HG03064 (cell line): ENCODE data around the gene CLDN7.

Source experiments
- ATAC-seq: cut with Tn5 transposase; IDR thresholded peaks from one replicate; pipeline ENCODE4 v1.9.1; 2021; ENCODE audit warnings: low read depth; ENCODE audit not compliant: unreplicated experiment

CLDN7 gene, protein sequence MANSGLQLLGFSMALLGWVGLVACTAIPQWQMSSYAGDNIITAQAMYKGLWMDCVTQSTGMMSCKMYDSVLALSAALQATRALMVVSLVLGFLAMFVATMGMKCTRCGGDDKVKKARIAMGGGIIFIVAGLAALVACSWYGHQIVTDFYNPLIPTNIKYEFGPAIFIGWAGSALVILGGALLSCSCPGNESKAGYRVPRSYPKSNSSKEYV

DNA sequence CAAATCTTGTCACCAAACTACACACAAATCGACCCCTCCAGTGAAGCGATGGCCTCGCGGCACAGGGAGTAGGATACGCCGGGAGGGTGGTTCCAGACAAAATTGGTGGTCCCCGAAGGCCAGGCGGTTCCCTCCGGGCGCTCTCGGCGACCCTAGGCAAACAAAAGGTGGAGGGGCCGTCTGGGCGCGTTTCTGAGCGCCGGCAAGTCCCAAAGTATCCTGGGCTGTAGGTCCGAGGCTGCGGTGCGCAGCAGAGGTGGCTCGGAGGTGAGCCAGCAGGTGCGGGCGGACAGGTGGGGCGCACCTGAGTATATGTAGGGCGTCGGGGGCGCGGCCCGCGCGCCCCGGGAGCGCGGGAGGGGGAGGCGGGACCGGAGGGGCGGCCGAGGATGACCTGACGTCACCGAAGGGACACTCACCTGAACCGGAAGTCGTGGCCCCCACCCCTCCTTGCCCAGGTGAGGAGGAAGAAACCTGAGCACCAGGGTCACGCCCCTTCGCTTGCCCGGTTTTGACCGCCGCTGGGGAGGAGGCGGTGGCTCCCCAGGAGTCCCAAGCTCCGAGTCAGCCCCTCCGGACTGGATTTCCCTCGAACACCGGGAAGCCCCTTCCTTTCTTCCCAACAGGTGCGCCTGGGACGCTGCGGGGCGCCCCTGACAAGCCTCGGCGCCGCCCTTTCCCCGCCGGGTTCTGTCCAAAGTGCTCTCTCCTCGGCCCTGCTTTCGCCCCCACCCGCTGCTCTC is at the start of gene CLDN7:
Gene CLDN7 (minus strand): TSS at position 287 of the 743 bp plus-strand sequence. CDS start 435 bp downstream, outside the sequence.
- ATAC-seq, result no peak

DNA sequence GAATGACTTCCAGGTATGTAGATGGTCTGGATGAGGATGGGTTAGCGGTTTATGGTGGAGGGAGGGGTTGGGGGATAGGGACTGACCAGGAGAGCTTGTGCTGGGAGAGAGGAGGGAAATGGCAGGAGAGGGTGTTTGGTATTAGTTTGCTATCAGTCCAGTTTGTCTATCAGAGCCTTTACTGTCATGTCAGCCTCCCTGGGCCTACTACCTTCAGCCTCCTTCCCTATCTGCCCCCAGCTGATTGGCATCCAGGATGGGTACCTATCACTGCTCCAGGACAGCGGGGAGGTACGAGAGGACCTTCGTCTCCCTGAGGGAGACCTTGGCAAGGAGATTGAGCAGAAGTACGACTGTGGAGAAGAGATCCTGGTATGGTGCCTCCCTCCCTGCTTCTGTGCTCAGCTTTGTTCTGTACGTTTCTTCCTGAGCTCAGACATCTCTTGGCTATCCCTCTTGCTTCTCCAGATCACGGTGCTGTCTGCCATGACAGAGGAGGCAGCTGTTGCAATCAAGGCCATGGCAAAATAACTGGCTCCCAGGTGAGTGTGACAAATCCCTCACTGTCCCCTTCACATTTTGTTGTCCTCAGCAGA is 48.9 kb upstream of the CLDN7 start:
- ATAC-seq, result no peak

DNA sequence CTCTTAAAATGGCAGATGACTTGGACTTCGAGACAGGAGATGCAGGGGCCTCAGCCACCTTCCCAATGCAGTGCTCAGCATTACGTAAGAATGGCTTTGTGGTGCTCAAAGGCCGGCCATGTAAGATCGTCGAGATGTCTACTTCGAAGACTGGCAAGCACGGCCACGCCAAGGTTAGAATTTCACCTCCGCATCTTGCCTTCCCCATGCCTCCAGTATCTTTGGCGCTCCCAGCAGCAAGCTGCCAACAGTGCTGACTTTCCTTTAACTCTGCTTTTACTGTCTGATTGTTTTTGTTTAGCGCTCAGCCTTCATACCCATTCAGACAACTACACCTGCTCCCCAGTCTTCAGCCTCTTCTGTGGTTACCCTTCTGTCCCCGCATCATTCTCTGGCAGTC is 47.4 kb upstream of the CLDN7 start:
- ATAC-seq, result no peak

DNA sequence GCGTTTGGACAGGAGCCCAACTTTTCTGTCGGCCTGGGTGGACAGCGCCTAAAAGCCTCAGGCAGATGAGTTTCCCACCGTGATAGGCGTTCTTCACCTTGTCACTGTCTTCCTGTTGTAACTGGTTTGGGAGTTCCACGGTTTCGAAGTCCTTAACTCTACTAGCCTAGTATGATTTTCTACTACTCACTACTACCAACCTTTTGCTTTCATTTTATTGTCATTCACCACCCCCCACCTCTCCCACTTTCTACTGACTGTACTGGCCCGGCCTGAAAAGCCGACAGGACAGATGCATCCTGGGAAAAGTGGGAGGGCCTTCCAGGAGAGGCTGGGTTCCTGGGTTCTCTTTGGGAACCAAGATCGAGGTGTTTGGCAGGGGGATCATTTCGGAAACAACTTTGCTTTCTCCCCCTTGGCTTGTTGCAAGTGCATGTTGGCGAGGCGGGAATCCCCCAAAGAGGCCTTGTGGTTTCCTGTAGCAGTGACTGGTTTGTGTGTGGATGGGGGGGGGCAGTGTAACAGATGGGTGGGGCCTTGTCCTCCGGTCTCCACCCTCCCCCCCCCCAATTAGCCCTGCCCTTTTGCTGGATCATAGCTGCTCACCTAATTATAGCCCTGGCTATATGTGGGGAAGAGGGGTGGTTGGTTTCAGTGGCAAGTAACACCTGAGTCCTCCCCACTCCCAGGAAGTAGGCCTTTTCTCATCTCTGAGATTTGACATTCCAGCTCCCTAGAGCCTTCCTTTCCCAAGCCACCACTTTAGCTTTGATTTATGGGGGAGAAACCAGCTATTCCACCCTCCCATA is 46.6 kb upstream of the CLDN7 start:
- no peak for ATAC-seq

DNA sequence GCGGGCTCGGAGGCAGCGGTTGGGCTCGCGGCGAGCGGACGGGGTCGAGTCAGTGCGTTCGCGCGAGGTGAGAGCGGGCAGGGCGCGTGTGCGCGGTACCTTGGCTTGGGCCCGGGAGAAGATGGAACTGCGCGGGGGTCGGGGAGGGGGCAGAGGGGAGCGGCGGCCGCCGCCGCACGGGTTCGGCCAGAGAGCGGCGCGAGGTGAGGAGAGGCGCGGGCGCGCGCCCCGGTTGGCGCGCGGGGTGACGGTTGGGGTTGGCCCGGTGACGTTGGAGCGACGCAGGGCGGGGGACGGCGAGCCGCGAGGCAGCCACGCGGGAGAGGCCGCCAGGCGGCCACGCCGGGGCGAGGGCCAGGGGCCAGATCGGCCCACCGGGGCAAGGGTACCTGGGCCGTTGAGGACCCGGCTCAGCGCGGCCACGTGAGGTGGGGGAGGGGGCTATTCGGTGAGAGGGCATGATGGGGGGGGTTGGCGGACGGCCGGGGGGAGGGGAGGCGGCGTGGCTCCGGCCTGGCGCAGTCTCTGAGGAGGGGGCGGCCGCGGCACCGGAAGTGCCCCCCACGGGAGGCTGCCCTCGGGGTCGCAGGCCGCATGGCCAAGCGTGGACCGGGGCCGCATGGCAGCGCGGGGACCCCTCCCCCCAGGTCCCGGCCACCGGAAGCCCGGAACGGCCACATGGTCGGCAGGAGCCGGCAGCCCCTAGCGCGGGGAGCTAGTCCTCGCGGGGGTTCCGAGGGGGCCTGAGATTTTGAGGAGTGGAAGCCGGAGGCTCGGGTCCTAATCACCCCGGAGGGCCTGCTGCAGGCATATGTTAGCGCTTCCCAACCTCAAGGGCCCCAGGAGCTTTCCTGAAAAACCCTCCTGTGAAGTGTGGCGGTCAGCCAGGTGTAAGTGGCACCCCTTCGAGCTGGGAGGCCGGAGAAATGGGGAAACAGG is 45.7 kb upstream of the CLDN7 start:
- ATAC-seq, result no peak

DNA sequence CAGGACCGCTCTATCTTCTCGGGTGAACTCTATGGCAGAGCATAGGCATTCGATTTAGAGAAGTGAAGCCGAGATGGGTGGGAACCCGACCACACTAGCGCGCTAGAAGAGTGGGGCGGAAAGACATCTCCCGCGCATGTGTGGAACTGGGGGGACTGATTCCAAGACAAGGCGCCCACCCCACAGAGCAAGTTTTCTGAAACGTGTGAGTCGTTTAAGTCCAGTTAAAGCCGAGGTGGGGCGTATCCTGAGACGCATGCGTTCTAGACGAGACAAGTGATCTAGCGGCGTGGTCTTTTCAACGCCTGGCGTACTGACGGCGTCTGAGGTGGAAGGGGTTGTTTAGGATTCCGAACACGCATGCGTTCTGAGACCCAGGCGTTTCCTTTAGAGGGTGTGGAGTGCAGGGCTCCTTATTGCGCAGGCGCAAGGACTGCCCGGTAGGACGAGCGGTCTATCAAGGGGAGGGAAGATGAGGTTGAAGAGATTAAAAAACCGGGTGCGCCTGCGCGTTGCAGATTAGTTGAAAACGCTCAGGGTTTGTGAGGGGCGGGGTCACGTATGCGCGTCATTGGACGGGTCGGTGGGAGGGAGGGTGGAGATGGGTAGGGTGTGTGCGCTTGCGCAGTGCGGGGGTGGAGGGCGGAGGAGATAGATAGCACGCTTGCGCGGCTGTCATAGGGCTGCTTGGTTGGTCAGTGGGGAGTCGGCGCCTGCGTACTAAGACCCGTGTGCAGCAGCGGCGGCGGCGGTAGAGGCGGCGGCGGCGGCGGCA is 44.8 kb upstream of the CLDN7 start, which contains the start of gene EIF5A:
Gene EIF5A (plus strand): TSS at position 718 of the 775 bp plus-strand sequence. CDS start 2,008 bp downstream, outside the sequence.
- peak; percentile 62 for ATAC-seq

DNA sequence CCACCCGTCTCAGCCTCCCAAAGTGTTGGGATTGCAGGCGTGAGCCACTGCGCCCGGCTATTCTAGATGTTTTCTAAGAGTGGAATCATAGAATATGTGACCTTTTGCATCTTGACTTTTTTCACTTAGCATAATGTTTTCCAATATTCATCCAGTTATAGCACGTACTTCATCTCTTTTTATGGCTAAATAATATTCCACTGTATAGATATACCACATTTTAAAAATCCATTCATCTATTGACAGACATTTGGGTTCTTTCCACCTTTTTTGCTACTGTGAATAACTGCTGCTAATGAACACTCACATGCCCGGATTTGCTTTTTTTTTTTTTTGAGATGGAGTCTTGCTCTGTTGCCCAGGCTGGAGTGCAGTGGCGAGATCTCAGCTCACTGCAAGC is 41.9 kb upstream of the CLDN7 start:
- ATAC-seq, result no peak

DNA sequence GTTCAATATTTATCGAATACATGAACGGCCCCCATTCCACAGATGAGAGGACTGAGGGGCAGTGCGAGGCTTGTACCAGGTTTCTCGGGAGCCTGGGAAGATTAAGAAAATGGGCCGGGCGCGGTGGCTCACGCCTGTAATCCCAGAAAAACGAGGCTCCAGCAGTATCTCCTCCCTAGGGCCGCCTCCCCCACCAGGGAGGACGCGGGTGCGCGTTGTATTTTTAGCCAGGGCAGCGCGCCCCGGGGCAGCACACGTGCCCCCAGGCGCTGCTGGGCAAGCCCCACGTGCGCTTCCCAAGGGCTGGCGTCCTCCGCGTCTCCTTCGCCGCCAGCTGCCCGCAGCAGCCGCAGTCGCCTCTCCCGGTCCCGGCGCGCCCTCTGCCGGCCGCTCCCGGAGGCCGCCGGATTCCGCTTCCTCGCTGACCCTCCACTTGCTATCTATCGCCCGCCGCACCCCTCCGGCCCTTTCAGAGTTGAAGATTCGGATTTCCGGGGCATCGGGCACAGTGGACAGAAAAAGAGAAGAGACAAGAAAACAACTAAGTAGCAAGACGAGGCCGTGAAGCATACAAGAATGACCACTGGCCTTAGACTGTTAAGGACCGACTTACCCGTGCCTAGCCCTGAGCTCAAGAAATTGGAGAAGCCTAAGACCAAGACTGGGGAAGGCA is 34.0 kb upstream of the CLDN7 start:
- ATAC-seq, result no peak

DNA sequence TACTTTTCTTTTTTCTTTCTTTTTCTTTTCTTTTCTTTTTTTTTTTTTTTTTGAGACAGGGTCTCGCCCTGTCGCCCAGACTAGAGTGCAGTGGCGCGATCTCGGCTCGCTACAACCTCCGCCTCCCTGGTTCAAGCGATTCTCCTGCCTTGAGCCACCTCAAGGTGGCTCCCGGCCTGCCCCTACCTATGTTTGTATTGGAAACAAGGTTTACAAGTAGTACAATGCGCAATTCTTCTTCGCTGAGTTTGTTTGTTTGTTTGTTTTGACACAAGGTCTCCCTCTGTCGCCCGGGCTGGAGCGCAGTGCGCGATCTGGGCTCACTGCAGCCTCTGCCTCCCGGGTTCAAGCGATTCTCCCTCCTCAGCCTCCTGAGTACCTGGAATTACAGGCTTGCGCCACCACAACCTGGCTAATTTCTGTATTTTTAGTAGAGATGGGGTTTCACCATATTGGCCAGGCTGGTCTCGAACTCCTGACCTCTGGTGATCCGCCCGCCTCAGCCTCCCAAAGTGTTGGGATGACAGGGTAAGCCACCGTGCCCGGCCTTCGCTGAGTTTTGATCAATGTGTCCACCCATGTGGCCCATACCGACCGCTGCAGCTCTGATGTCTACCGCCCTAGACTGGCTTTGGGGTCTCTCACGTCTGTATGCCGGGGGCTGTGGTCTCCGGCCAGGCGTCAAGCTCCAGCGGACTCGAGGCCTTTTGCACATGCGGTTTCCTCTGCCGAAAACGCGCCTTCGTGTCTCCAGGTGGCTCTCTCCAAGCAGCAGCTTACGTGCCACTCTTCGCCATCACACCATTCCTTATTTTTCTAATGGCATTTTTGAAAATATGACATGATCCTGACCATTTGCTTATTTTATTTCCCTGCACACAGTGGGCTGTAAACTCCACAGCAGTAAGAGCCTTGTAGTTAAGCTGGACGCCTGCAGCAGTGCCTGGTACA is 33.2 kb upstream of the CLDN7 start:
- ATAC-seq, result no peak

DNA sequence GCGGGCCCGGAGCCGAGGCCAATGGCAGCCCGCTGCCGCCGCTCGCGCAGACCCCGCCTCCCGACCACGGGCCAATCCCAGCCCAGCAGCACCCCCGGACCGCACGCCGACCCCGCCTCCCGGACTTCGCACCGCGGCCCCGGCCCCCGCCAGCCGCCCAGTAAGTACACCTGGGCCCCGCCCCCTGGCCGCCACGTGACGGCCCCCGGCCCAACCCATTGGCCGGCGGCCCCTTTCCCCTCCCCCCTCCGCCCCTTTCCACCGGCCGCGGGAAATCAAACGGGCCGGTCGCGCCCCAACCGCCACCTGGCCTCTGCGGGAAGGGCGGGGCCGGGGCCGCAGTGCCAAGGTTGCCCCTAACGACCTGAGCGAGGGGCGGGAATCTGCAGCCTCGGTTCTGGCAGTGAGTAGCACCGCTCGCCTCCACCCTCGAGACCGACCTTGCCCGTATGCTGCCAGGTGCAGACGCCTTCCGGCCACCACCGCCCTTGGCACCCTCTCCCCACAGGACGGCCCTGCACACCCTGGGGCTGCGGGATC is 32.4 kb upstream of the CLDN7 start, which contains the start of gene YBX2:
Gene YBX2 (minus strand): TSS at position 26 of the 540 bp plus-strand sequence. CDS start 139 bp downstream, outside the sequence.
- ATAC-seq, result no peak

DNA sequence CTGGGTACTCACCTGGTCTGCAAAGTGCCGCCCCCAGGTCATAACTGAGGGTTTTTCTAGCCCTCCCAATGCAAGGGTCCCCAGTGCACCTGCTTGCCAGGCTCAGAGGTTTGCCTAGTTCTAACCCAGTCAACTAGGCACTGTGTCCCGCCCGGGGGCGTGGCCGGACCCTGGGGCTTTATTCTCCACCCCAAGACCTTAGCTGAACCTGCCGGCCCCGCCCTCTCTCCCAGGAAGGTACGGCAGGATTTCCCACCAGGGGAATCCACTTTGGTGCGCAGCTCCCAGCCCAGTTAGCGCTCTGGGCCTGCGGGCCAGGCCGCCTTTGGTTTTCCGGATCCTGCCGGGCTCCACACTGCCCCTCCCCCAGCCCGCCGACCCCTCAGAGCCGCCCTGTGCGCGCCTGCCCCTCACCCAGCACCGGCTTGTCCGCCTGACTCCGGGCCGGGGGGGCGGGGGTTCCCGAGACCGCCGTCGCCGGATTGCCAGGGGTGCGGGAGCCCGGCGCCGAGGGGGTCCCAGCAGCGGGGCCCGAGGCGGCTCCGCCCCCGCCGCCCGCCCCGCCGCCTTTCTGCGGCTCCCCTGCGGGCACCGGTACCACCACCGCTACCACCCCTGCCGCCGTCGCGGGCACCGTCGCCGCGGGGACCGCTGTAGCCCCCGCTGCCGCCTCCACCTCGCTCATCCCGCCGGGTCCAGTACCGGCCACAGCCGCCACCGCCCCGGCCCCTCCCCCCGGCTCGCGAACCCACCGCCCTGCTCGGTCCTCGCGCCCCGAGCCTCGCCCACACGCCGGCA is 31.7 kb upstream of the CLDN7 start:
- no peak for ATAC-seq

DNA sequence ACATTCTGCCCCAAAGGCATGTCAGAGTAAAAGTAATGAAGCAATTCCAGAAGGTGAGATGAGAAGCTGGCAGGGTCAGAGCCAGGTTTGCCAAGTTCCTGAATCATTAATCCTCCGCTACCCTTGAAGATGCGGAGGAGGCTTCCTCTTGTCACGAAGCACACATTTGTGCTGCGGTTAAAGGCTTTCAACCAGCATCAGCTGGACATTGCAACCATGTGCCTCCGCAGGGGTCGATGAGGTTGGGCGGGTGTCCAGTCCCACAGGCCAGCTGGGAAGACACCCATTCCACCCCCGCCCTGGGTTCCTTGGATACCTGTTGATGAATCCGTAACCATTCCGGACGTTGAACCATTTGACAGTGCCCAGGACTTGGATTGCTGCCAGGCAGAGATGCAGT is 30.9 kb upstream of the CLDN7 start:
- ATAC-seq, result no peak

DNA sequence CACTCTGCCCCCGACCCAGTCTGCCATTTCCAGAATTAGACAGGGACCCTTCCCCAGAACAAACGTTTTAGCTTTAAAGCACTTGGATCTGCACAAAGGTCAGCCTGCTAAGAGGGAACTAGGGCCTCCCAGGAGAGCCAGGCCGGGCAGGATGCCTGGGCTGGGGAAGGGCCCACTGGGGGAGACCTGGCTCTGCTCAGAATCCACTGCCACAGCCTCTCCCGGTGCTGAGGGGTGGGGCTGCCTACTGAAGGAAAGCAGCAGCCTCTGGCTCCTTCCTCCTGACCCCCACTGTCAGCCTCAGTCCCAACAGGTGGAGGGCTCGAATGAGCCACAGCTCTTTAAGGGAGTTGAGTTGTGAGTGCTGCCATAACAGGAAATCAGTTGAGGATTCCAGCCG is 30.5 kb upstream of the CLDN7 start:
- ATAC-seq, result no peak

DNA sequence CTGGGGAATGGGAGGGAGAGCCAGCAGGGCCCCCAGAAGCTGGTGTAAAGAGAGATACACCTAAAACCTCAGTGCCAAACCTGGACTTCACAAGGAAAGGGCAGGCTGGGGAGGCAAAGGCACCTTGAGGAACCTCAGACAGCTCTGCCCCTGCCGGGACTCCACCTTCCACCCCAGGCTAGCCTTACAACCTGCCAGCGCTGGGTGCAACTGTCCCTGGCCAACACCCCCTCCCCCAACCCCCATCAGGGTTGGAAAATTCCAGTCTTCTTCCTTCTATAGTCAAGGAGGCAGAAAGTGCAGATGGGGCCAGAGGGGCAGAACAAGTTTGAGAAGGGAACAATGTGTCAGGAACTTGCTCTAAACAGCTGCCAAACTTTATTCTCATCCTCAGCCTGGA is 29.9 kb upstream of the CLDN7 start:
- no peak for ATAC-seq

DNA sequence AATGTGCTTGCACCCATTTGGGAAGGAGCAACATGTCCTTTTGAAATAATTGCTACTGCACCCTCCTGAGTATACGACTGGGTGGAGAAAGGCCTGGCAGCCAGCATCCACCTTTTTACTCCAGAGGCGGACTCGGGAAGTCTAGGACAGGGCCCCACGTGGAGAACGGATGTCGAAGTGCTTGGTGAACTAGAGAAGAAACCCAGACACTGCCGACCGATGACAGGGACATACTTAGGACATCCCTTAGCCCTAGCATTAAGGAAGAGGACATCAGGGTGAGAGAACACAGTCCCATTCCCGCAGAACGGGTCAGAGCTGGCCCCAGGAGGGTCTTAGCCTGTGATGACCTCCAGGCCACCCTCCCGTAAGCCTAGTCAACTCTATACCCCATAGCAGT is 28.4 kb upstream of the CLDN7 start:
- no peak for ATAC-seq

DNA sequence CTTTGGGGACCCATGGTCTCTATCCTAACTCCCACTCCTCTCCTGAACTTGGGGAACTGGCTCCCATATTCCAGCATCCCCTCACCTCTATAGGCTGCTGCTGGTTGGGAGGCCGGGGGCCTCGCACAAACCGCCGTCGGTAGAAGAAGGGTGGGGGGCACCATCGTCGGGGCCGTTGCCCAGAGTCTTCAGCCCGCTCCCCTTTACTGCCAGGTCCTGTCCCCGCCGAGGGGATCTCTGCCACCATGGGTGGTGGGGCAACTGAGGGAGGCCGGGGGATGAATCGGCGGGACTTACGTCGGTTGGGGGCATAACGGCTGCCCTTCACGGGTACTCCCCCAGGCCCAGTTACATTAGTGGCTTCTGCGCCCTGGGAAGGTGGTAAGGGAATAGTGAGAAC is 27.9 kb upstream of the CLDN7 start:
- ATAC-seq, result no peak
